GM12892 (cell line): Measurements from ENCODE around the gene SOWAHC.

Source experiments
- POLR2A ChIP-seq: IDR thresholded peaks from 2 replicates; pipeline ENCODE4 v1.6.1; 2011; ENCODE audit warnings: low read depth, low read length, control low read depth
- POLR2AphosphoS5 ChIP-seq: IDR thresholded peaks from 2 replicates; pipeline ENCODE4 v1.6.1; 2011; ENCODE audit warnings: low read depth, low read length, control low read depth
- TAF1 ChIP-seq: IDR thresholded peaks from 2 replicates; pipeline ENCODE4 v1.6.1; 2011; ENCODE audit warnings: low read depth, mild to moderate bottlenecking, control low read depth, low read length, borderline replicate concordance

DNA sequence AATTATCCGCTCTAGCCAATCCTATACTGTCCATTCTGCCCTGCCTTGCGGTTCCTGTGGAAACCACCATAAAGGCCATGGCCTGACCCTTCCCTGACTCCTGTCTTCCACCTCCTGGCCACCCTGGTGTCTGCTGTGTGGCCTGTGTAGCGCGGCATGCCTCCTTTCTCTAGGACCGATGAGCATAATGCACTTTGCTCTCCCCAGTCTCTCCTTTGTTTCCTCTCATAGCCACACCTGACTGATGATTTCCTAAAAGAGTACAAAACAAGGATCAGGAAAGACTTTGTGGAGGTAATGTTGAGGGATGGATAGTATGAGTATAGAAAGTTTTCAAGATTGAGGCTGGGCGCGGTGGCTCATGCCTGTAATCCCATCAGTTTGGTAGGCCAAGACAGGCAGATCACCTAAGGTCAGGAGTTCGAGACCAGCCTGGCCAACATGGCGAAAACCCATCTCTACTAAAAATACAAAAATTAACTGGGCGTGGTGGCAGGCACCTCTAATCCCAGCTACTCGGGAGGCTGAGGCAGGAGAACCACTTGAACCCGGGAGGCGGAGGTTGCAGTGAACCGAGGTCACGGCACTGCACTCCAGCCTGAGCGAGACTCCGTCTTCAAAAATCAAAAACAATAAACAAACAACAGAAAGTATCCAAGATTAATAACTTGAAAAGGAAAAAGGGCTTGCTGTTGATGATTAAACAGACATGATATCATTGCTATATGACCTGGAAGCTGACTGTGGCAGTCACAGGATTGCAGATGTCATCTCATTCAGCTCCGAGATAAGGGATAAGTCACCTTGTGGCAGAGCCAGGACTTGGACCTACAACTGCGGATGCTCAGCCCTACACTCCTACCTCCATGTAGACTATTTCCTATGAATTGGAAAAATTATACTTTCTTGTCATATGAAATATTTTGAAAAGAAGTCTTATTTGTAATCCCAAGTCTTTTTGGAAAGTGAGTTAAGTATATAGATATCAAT is 16.6 kb downstream of the SOWAHC start:
- TF ChIP-seq TAF1 (no peak), POLR2A (no peak), POLR2AphosphoS5 (no peak)
